Embryonic facial prominence (tissue), 1 donor: ENCODE results near the gene DPH5.

Experiments used
- DNase-seq: peaks from one replicate; pipeline ENCODE4 v3.0.0-alpha.2; 2016; ENCODE audit errors: extremely low spot score

Gene DPH5

DNA sequence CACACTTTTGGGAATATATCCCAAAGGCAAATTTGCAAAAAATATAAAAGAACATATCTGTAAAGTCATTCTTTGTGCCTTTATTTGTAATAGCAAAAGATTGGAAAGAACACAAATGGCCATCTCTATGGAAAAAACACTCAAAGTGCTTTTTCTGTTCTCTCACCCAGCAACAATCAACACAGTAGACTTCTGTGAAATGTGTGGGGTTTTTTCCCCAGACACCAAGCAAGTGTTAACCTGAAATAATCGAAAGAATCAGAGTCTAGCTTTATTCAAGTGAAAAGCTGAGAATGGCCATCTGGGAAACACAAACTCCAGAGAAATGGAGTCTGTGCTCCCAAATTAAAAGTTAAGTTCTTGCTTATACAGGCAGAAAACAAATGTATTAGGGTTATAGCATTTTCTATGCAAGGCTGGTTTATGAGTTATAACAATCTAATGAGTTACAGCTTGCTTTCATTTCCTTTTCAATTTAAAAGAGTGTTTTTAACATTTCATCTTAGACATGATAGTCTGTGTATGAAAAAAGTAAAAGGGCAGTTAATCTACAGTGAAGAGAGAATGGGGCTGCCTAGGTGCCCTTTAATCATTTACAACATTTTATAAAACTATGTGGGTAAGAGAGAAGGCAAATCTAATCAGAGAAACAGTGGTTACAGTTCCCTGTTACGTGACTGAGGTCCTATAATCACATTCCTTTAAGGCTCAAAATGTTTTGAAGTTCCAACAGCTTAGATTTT, 83.1 kb downstream of the DPH5 start:
- DNase-seq = no peak

DNA sequence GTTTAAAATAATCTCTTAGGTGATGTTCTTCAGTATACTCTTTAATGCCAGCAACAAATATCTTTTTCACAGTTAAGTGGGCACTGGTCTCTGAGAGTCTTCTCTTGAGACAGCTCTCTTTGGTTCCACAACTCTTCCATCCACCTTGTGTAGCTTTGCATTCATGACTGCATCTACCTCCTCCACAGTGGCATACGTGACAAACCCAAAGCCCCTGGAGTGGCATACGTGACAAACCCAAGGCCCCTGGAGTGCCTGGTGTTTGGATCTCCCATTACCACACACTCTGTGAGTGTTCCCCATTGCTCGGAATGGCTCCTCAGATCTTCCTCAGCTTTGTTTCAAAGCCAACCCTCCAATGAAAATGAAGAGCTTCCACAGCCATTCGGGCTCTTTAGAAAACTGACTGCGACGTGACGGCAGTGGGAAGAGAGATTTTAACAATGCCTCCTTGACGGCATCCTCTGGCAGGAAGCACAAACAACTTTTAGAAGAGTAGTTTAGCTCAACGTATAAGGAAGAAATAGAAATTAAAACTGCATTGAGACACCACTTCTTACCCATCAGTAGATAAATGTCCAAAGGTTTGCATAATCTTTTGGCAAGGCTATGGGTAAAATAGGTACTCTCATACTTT, 83.9 kb downstream of the DPH5 start:
- no peak for DNase-seq

DNA sequence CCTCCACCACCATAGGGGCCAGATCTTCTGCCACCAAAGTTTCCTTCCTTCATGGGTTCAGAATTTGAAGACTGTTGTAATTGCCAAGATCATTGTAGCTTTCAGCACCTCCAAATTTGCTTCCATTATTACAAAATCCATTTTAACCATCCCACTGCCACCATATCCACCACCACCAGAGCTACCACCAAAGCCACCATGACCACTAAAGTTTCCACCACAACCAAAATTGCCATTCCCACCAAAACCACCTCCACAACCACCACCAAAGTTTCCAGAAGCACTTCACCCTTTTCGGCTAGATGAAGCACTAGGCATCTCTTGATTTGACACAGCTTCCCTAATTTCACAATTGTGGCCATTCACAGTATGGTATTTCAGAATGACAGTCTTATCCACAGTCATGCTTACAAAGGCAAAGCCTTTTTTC, 84.5 kb downstream of the DPH5 start:
- DNase-seq = no peak
